ENCODE measurements around the gene DGKG.
A peak's percentile ranks its signal among the peaks of the same experiment; 100 is the strongest.

Gene DGKG

DNA sequence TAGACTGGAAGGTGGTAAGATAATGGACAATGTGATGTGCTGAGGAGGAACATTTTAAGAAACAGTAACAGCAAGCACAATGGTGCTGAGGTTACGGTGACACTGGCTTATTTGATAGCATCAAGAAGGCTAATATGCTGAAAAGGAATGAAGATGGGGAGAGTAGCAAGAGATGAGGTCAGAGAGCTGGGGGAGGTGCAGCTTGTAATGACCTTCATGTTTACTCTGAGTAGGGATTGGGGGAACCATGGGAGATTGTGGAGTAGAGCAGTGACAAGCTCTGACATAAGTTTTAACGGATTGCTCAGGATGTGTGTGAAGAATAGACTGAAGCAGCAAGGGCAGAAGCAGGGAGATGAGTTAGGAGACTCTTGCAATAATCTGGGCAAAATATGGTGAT lies 56.7 kb downstream of the DGKG start:
- TF ChIP-seq, protein P1, sequence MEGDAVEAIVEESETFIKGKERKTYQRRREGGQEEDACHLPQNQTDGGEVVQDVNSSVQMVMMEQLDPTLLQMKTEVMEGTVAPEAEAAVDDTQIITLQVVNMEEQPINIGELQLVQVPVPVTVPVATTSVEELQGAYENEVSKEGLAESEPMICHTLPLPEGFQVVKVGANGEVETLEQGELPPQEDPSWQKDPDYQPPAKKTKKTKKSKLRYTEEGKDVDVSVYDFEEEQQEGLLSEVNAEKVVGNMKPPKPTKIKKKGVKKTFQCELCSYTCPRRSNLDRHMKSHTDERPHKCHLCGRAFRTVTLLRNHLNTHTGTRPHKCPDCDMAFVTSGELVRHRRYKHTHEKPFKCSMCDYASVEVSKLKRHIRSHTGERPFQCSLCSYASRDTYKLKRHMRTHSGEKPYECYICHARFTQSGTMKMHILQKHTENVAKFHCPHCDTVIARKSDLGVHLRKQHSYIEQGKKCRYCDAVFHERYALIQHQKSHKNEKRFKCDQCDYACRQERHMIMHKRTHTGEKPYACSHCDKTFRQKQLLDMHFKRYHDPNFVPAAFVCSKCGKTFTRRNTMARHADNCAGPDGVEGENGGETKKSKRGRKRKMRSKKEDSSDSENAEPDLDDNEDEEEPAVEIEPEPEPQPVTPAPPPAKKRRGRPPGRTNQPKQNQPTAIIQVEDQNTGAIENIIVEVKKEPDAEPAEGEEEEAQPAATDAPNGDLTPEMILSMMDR (IDR thresholded peaks at IDR 0.05; ENCODE audit: low read depth, low read length, missing control alignments), result no peak
- in situ Hi-C loops (cut with HindIII; ENCODE audit: low sequenced_read_pairs), result no loop called here
- no peak overlapping the region for H3K4me3 ChIP-seq (ENCODE audit: low read depth, low read length)
- no peak for DNase-seq (ENCODE audit: low read depth)

- in situ Hi-C loops (cut with HindIII; ENCODE audit: low sequenced_read_pairs), result no loop called here
- TF ChIP-seq, protein P1 (IDR thresholded peaks at IDR 0.05; ENCODE audit: low read depth, low read length, missing control alignments), result no peak
- no peak overlapping the region for H3K4me3 ChIP-seq (ENCODE audit: low read depth, low read length)
- DNase-seq (ENCODE audit: low read depth), result no peak
Observed at GRCh38 chr3:186303965-186304364, 58.1 kb downstream of the DGKG start.

GRCh38 chr3:186299327-186299726 lies 62.7 kb downstream of the DGKG start:
- in situ Hi-C loops (cut with HindIII; ENCODE audit: low sequenced_read_pairs), result no loop called here
- H3K4me3 ChIP-seq (ENCODE audit: low read depth, low read length), result no peak overlapping the region
- TF ChIP-seq, protein P1 (IDR thresholded peaks at IDR 0.05; ENCODE audit: low read depth, low read length, missing control alignments), result no peak
- DNase-seq (ENCODE audit: low read depth), result no peak

GRCh38 chr3:186298876-186299275 lies 63.2 kb downstream of the DGKG start:
- in situ Hi-C loops (cut with HindIII; ENCODE audit: low sequenced_read_pairs), result no loop called here
- TF ChIP-seq, protein P1 (IDR thresholded peaks at IDR 0.05; ENCODE audit: low read depth, low read length, missing control alignments), result no peak
- DNase-seq (ENCODE audit: low read depth), result no peak
- H3K4me3 ChIP-seq (ENCODE audit: low read depth, low read length), result no peak overlapping the region

- in situ Hi-C loops (cut with HindIII; ENCODE audit: low sequenced_read_pairs), result no loop called here
- H3K4me3 ChIP-seq (ENCODE audit: low read depth, low read length), result no peak overlapping the region
- TF ChIP-seq, protein P1 (IDR thresholded peaks at IDR 0.05; ENCODE audit: low read depth, low read length, missing control alignments), result no peak
- DNase-seq (ENCODE audit: low read depth), result peak; percentile 13
Observed at GRCh38 chr3:186290796-186291195, 71.2 kb downstream of the DGKG start.

DNA sequence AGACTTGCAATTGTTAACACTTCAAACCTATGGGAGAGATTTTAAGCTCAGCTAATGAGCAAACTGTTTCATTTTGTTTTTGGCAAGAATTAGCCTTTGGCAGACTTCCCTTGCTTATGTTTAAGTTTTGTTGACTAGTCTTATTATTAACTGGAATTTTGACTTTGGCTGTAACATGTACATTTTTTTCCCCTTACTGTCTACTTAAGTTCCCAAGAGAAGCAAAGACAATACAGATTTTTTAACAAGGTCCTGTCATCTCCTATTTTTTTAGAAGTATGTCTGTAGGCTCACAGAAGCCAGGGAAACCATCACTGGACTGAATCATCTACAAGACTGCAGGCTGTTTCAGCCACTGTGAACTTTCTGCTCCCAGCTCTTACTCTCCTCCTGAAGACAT lies 74.3 kb downstream of the DGKG start:
- peak; percentile 83 for DNase-seq (ENCODE audit: low read depth)
- TF ChIP-seq, protein P1 (IDR thresholded peaks at IDR 0.05; ENCODE audit: low read depth, low read length, missing control alignments), result no peak
- no peak overlapping the region for H3K4me3 ChIP-seq (ENCODE audit: low read depth, low read length)
- in situ Hi-C loops (cut with HindIII; ENCODE audit: low sequenced_read_pairs), result no loop called here

DNA sequence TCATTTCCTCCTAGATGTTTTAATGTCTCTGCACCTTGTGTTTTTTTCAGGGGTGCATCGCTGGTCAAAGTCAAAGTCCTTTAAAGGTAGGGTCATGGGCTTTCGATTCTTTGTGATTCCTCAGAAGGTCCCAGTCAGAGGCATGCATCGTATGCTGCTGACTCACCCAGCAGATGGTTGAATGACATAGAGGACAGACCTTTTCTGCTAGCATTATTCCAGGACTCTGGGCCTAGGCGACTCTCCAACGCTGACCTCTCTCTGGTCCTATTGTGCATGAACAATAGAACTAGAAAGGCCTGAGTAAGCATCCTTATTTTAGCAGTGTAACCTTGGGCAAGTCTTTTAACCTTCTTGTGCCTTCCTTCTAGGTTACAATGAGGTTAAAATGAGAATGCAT lies 75.9 kb downstream of the DGKG start:
- DNase-seq (ENCODE audit: low read depth), result no peak
- in situ Hi-C loops (cut with HindIII; ENCODE audit: low sequenced_read_pairs), result no loop called here
- TF ChIP-seq, protein P1 (IDR thresholded peaks at IDR 0.05; ENCODE audit: low read depth, low read length, missing control alignments), result no peak
- no peak overlapping the region for H3K4me3 ChIP-seq (ENCODE audit: low read depth, low read length)

Data from astrocyte of the cerebellum (primary cell).